Keratinocyte (primary cell): Measurements from ENCODE around the gene DBI.

ENCODE experiments used
- EZH2 ChIP-seq: IDR thresholded peaks from one replicate; pipeline ENCODE4 v1.6.1; 2012; ENCODE audit warnings: inconsistent platforms, mild to moderate bottlenecking, low read length, moderate library complexity
- TF ChIP-seq, protein P1 (sequence below), 3 experiments: IDR thresholded peaks in 1 of 3; conservative IDR thresholded peaks in 1 of 3; optimal IDR thresholded peaks in 1 of 3; 2 replicates in 2 of 3; 3 replicates in 1 of 3; pipeline versions ENCODE3 to v1.5.1; 2011; ENCODE audit warnings: low read length in 3 of 3, mild to moderate bottlenecking in 3 of 3, moderate library complexity in 2 of 3, control low read depth in 1 of 3, inconsistent platforms in 1 of 3; ENCODE audit not compliant: insufficient read depth in 2 of 3; ENCODE audit errors: extremely low read depth in 1 of 3

DNA sequence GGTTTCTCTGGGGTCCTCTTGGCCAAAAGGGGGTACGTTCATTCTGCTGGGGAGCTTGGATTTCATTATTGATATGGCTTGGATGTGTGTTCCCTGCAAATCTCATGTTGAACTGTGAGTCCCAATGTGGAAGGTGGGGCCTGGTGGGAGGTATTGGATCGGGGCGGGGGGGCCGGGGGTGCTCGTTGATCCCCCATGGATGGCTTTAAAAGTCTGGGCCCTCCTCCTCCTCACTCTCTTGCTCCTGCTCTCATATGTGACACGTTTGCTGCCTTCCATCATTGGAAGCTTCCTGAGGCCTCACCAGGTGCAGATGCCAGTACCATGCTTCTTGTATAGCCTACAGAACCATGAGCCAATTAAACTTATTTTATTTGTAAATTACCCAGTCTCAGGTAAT lies 11.8 kb downstream of the DBI start:
- TF ChIP-seq, protein P1, sequence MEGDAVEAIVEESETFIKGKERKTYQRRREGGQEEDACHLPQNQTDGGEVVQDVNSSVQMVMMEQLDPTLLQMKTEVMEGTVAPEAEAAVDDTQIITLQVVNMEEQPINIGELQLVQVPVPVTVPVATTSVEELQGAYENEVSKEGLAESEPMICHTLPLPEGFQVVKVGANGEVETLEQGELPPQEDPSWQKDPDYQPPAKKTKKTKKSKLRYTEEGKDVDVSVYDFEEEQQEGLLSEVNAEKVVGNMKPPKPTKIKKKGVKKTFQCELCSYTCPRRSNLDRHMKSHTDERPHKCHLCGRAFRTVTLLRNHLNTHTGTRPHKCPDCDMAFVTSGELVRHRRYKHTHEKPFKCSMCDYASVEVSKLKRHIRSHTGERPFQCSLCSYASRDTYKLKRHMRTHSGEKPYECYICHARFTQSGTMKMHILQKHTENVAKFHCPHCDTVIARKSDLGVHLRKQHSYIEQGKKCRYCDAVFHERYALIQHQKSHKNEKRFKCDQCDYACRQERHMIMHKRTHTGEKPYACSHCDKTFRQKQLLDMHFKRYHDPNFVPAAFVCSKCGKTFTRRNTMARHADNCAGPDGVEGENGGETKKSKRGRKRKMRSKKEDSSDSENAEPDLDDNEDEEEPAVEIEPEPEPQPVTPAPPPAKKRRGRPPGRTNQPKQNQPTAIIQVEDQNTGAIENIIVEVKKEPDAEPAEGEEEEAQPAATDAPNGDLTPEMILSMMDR (optimal IDR thresholded peaks at IDR 0.05 in 1 of 3, IDR thresholded peaks at IDR 0.05 in 1 of 3, conservative IDR thresholded peaks at IDR 0.05 in 1 of 3; ENCODE audit: extremely low read depth in 1 of 3, insufficient read depth in 2 of 3, low read length in 3 of 3): no peak
- no peak for TF ChIP-seq EZH2
